Hematopoietic multipotent progenitor cell treated with erythropoietin and hydrocortisone succinate and interleukin-3 and kit ligand, for 4 days (in vitro differentiated cells): Measurements from ENCODE around the gene SSTR4.

ENCODE experiments used
- DNase-seq: peaks from one replicate; pipeline ENCODE4 v3.0.0-alpha.2; 2015

SSTR4 gene

GRCh38 chr20:23069108-23069507 lies 34.0 kb downstream of the SSTR4 start:
- no peak for DNase-seq

DNA sequence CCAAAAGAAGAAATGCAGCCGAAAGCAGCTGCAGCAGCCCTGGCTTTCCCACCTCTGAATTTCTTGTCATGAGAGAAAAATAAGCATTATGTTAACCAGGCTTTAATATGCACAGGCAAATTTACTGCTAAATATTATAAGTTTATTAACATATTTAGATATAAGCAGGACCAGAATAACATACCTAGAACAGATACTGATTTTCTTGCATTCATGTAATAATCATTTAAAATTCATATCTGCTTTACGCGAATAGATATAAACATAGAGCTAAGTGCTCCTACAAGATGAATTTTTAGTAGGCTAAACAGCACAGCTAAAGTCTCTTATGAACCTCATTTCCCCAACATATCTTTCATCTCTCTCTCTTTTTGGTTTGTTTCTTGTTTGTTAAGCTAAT lies 36.3 kb downstream of the SSTR4 start:
- no peak for DNase-seq

DNA sequence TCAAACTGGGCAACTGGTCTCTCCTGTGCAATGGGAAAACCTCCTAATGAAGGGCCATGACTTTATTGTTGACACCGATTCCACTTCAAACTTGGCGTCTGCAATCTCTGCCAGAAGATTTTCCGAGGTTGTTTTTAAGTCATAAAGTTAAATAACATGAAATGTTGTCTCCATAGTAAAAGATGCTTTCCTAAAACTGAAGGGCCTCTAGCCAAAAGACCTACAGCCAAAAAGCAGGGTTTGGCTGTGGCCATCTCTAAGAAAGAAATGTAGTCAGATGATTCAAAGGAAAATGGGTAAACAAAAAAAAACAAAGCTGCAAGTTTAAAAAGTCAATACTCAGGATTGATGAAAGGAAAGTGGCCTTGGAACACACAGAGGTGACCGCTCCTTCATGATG lies 36.9 kb downstream of the SSTR4 start:
- DNase-seq: no peak

DNA sequence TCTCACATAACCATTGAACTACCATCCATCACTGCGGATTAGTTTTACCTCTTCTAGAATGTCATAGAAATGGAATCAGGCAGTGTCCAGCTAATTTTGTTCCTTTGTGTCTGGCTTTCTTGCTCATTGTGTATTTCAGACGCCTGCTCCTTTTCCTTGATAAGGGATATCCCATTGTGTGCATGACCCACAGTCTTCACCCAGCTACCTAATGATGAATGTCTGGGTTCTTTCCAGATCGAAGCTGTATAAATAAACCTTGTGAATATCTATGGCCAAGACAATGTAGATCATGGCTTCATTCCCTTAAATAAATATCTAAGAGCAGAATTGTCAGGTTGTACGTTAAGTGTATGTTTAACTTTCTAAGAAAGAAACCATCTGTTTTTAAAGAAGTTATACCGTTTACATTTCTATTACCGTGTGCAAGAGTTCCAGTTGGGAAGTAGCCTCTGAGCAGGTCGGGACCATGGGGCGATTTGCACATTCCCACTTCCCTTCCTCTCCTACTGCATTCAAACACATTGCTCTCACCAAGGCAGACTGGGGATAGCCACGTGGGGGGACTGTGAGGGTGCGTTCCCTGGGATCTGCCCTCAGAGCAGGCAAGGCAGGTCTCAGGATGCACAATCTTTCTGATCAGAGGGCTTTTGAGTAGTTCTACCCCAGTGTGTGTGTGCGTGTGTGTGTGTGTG lies 37.9 kb downstream of the SSTR4 start:
- DNase-seq: no peak

- DNase-seq: no peak
Measured at GRCh38 chr20:23074052-23074451, 38.9 kb downstream of the SSTR4 start.

- DNase-seq: no peak
Measured at GRCh38 chr20:23077277-23077676, 42.2 kb downstream of the SSTR4 start.

DNA sequence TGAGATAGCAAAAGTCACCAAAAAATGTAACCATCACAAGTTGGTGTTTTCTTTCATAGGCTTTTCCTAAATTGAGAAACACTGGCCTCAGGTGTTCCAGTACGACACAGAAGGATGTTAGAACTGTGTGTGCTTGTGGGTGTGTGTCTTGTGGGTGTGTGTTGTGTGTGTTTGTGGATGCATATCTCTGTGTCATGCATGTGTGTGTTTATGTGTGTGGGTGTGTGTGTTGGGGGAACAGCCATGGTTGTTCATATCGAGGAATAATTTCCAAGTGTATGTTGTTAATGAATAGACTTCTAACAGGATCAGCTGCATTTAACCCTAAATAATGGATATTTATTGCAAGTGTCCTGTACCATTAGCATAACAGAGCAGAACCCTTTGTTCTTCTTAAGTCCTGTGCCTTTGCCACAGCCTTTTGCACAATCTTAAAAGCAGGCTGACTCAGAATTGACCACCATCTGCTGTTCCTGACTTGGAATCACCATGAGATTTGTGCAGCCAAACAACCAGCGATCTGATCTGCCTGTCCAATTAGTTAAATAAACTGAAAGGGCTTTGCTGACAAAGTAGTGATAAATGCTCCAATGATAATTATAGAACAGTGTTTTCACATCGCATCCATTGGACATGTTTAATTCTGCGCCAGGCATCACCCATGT lies 43.4 kb downstream of the SSTR4 start:
- DNase-seq: no peak

DNA sequence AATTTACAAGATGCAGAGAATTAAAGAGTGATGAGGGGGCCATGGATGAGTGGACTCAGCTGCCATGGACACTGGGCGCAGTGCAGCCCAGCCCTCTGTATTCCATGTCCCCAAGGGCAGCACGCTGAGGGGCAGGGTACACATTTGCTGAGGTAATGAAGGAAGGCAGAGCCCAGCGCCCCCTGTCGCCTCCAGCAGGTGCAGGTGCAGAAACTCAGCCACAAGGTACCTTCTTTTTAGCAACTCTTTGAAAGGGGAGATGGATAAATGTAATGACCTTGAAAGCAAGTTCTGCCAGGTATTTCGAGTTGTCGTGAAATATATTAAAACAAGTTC lies 43.9 kb downstream of the SSTR4 start:
- DNase-seq: no peak

DNA sequence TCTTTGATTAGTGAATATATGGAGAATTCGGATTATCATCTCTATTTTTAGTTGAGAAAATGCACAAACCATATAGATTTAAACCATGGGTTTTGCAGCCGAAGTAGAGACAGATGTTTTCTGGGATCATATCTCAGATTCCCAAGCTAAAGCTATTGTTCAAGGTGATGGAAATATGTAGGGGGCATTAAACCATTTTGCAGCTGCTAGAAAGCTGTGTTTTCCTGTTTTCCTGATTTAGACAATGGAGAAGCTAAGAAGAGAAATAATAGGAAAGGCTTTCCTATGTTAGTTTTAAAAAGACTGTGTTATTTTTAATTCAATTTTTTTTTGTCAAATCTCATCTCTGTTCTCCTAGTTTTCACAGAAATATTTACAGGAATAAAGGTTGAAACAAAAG lies 44.8 kb downstream of the SSTR4 start:
- DNase-seq: no peak

GRCh38 chr20:23080521-23080920 lies 45.4 kb downstream of the SSTR4 start:
- no peak for DNase-seq

- DNase-seq: no peak
Measured at GRCh38 chr20:23081263-23081819, 46.2 kb downstream of the SSTR4 start.

DNA sequence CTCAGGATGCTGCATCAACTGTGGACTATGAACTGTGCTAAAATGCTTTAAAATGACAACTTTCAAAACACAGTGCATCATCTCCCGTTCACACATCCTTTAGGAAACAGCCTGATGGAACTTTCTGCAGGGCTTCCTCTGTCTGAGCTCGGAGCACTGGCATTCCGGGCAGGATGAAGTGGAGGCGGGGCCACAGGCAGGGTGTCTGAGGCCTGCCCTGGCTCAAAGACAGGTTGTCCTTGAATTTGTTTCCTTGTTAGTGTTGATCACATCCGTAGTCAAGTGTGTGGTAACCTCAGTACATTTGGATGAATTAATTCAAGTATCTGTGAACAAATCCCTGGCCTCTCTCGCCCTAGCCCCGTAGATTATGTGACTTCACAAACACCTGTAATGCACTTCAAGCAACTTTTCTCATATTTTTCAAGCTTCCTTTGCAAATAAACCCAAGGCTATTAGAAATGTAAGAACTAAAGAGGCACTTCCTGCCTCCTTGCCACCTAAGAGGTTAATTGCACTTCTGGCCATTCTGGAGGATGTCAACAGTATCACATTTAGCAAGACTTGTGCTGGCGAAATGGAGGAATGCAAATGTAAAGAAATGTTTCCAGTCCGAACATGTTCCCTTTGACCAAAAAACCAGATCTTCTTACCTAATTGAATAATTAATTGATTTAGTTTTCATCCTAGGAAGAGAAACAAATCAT lies 47.9 kb downstream of the SSTR4 start:
- no peak for DNase-seq

DNA sequence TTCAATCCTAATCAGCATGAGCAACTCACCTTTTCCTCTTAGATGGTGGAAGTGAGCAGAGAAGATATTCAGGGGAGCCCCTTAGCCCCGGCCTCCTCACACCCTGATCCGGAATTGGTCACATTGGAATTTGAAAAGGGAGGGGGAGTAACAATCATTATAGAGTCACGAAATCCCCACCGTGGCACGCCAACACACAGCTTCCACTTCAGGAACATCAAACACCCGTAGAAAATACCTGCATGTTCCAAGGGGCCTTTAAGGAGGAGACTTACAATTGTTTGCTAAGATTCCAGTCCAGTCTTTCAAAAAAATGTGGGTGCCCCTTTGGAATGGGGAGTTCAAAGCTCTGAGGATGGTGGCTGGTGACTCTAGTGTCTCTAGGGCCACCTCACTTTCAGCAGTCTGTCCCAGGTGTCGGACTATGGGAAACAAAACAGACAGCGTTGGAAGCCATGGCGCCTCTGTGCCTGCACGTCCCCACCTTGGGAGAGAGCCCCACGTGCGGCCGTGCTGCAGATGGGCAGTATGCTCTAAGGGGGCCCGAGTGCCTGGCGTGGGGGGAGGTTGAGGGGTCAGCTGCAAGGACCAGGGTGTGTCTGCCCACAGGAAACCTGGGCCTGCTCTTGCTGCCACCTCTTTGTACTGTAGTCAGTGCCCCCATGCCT lies 48.6 kb downstream of the SSTR4 start:
- DNase-seq: no peak

GRCh38 chr20:23084282-23084844 lies 49.3 kb downstream of the SSTR4 start:
- DNase-seq: no peak

DNA sequence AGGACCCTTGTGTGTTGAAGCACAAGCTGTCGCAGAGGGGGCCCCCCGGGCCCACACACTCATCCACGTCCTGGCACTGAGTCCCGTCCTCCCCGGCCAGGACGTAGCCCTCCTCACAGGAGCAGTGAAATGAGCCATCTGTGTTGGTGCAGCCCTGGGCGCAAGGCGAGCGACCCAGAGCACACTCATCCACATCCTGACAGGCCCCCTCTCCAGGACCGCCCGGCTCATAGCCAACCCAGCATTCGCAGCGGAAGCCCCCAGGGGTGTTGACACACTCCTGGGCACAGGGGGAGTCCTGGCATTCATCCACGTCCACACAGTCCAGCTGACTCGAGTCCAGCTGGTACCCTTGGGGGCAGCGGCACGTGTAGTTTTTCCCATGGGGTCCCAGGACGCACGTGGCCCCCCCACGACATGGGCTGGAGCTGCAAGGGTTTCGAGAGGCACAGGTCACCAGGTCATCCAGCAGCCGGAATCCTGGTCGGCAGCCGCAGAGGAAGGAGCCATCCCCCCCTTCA lies 49.8 kb downstream of the SSTR4 start:
- DNase-seq: no peak

DNA sequence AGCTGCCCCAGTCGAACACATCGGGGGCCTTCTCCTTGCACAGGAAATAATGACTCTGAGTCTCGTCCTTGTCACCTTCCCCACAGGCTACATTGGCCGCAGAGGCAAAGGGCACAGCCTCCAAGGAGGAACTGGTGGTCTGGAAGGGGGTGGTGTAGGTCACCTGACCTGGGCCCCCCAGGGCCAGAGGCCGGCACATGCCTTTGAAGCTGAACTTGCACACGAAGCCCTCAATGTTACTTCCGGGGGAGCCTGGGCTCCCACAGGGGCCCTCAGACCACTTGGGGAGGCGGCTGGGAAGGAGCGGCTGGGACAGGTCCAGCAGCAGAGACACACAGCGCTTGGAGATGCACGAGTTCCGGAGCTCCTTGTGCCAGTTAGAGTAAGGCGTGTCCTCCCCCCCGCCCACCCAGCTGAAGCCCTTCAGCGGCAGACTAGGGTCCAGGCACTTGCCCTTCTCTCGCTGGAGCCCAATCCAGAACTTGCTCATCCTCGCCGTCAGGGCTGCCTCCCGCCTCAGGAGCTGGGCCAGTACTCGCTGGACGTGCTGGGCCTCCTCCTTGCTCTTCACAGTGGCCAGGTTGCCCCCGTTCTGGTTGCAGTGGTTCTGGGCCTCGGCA lies 50.4 kb downstream of the SSTR4 start:
- peak; percentile 24 for DNase-seq

DNA sequence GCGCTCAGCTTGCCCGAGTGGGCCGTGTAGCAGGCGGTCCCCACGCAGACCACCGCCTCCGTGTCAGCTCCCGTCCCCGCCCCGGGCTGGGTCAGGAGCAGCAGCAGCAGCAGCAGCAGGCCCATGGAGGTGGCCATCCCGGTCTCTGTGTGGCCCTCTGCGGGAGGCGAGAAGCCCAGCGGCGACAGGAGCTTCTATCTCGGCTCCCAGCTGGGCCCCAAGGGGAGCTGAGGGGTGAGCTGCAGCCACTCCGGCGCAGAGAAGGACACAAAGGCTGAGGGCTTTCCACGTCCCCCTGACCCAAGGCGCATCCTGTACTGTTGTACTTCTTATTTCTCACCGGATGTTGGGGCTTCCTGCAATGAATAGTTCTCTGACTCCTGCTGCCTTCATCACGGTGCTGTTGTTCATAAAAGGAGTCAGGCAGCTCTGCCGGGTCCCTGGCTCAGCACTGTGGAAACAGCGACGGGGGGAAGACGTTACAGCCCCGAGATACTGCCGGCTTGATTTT lies 51.0 kb downstream of the SSTR4 start, which contains the start of gene CD93:
CD93 (minus strand) TSS at position 269 of the 511 bp plus-strand sequence; CDS start at position 137, 132 bp downstream.
- peak; percentile 66 for DNase-seq

GRCh38 chr20:23086931-23087411 lies 51.9 kb downstream of the SSTR4 start:
- DNase-seq: no peak

DNA sequence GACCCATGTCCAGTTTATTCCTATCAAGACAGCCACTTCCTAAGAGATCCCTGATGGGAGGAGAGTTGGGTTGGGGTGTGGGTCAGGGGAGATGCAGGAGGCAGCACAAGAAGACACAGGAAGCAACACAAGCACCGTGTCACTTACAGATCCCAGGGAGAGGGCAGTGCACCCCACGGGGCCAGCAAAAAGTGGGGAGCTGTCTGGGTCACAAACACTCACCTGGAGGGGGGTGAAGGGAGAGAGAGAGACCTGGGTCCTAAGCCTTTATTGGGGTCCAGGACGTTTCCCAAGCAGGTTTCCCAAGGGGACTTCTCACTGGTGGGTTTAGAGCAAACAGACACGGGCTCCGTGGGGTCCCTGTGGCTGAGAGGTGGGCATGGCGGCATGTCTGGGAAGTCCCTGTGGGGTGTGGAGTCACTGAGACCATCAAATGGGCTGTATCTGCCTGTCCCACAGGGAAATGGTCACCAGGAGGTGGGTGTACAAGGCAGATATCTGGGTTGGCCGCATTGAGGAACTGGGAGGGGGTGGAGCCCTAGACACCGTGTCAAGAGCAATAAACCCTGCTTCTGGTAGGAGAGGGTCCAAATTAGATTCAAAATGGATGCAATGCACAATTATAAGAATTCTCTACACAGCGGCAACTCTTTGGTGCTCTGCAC lies 52.6 kb downstream of the SSTR4 start:
- peak; percentile 67 for DNase-seq
